CD4-positive, CD25-positive, alpha-beta regulatory T cell (primary cell): ENCODE measurements around the gene ZNF217. TPM values are rescaled to one million over a fixed set of nuclear protein-coding genes. Genes with fewer than 3 reads are reported as not detected.
A peak's percentile ranks its signal among the peaks of the same experiment; 100 is the strongest.
"Not testable (repeated sequence)": the region's sequence is repeated elsewhere in the genome, so short reads cannot be mapped to it uniquely, and the experiment has no call there.

ENCODE experiments used
- ATAC-seq, 2 donors: fragments of 150-1000 bp; cut with Tn5 transposase; one replicate each; pipeline ENCODE4 v1.10.0; 2021; ENCODE audit warnings: low read depth in 2 of 2, moderate number of reproducible peaks in 2 of 2, moderate library complexity in 1 of 2
- DNase-seq, 3 donors: peaks; one replicate each; pipeline versions ENCODE4 v3.0.0 to v3.0.0-alpha.2; 2012 to 2022; ENCODE audit warnings: mixed read lengths in 1 of 3
- H3K27ac ChIP-seq: one replicate; pipeline ENCODE4 v1.7.0; 2013; ENCODE audit warnings: mild to moderate bottlenecking, low read length; ENCODE audit not compliant: insufficient read depth, poor library complexity, severe bottlenecking
- H3K27me3 ChIP-seq: one replicate; pipeline ENCODE4 v1.7.0; 2013; ENCODE audit warnings: low read length; ENCODE audit not compliant: control insufficient read depth, insufficient read depth
- H3K36me3 ChIP-seq: one replicate; pipeline ENCODE4 v1.7.0; 2013; ENCODE audit warnings: mild to moderate bottlenecking, low read length, moderate library complexity; ENCODE audit not compliant: control insufficient read depth, insufficient read depth
- H3K4me1 ChIP-seq: 2 replicates; pipeline ENCODE4 v1.7.0; 2013; ENCODE audit warnings: mild to moderate bottlenecking, low read length; ENCODE audit not compliant: insufficient read depth, control insufficient read depth, poor library complexity, severe bottlenecking
- H3K4me3 ChIP-seq: one replicate; pipeline ENCODE4 v1.7.0; 2013; ENCODE audit warnings: low read depth, mild to moderate bottlenecking, low read length, moderate library complexity
- H3K9me3 ChIP-seq, 2 experiments: 1 replicate in 1 of 2; 2 replicates in 1 of 2; pipeline ENCODE4 v1.7.0; 2013; ENCODE audit warnings: low read length in 2 of 2, mild to moderate bottlenecking in 1 of 2, moderate library complexity in 1 of 2; ENCODE audit not compliant: control insufficient read depth in 2 of 2
- H3K27ac Mint-ChIP-seq, 3 donors: one replicate each; pipeline ENCODE4 v1.8.0; 2020 to 2022; ENCODE audit warnings: mild to moderate bottlenecking in 3 of 3, mixed read lengths in 3 of 3, moderate library complexity in 2 of 3
- H3K27me3 Mint-ChIP-seq: one replicate; pipeline ENCODE4 v1.8.0; 2022; ENCODE audit warnings: mild to moderate bottlenecking, mixed read lengths
- H3K36me3 Mint-ChIP-seq: one replicate; pipeline ENCODE4 v1.8.0; 2020; ENCODE audit warnings: mixed read lengths
- H3K4me1 Mint-ChIP-seq, 4 donors: one replicate each; pipeline ENCODE4 v1.8.0; 2020 to 2022; ENCODE audit warnings: mixed read lengths in 4 of 4, mild to moderate bottlenecking in 1 of 4
- H3K4me3 Mint-ChIP-seq, 4 donors: one replicate each; pipeline ENCODE4 v1.8.0; 2020 to 2022; ENCODE audit warnings: mild to moderate bottlenecking in 4 of 4, mixed read lengths in 4 of 4, moderate library complexity in 3 of 4
- H3K9me3 Mint-ChIP-seq, 7 donors: one replicate each; pipeline ENCODE4 v1.8.0; 2020 to 2022; ENCODE audit warnings: mixed read lengths in 7 of 7, mild to moderate bottlenecking in 3 of 7, moderate library complexity in 2 of 7
- polyA plus RNA-seq, 4 donors: library from polyadenylated mRNA; unstranded; fragments of 300-500 nt; fragmentation: Illumina TruSeq; gene quantifications; one replicate each; pipeline ENCODE4 v1.2.3, GENCODE V29; 2021
- total RNA-seq: library from RNA; stranded (reverse); gene quantifications from one replicate; pipeline ENCODE4 v1.2.3, GENCODE V29; 2022

The ZNF217 gene
- total and polyA plus RNA-seq, 5 donors from 2014 or later, result 15.6 to 70.9 (median 18.4) TPM

GRCh38 chr20:53562104-53562764 is 31.4 kb downstream of the ZNF217 start:
- H3K9me3 ChIP-seq, H3K9me3 Mint-ChIP-seq, DNase-seq, H3K36me3 Mint-ChIP-seq, H3K4me3 Mint-ChIP-seq, H3K27me3 ChIP-seq, H3K27ac ChIP-seq, H3K27me3 Mint-ChIP-seq, H3K4me1 Mint-ChIP-seq, H3K4me3 ChIP-seq, H3K4me1 ChIP-seq, H3K27ac Mint-ChIP-seq, ATAC-seq: not testable (repeated sequence)
- H3K36me3 ChIP-seq, result peaks cover 20% of the 10 kb centered on the region

- H3K4me1 ChIP-seq, result no peaks in the 10 kb centered on the region
- Mint-ChIP-seq H3K4me3 (no peak overlapping the region), H3K4me1 (peaks cover 0 to 5% (median 3%) of the 10 kb centered on the region in 4 donors), H3K9me3 (no peaks in the 10 kb centered on the region), H3K27ac (no peak overlapping the region), H3K36me3 (peaks cover 5% of the 10 kb centered on the region), H3K27me3 (no peaks in the 10 kb centered on the region)
- DNase-seq, result no peak
- no peaks in the 10 kb centered on the region for H3K9me3 ChIP-seq
- no peak overlapping the region for H3K4me3 ChIP-seq
- ATAC-seq, result no peak
- H3K36me3 ChIP-seq, result peaks cover 13% of the 10 kb centered on the region
- H3K27ac ChIP-seq, result no peak overlapping the region
- no peaks in the 10 kb centered on the region for H3K27me3 ChIP-seq
Observed at GRCh38 chr20:53561505-53561904, 32.1 kb downstream of the ZNF217 start.

- no peaks in the 10 kb centered on the region for H3K27me3 Mint-ChIP-seq
- ATAC-seq (no peak), DNase-seq (no peak)
- no peaks in the 10 kb centered on the region for H3K9me3 Mint-ChIP-seq
- H3K4me1 ChIP-seq, result no peaks in the 10 kb centered on the region
- peak overlapping the region in 1 of 3 donors; percentile 48 for H3K27ac Mint-ChIP-seq
- H3K4me3 ChIP-seq, result no peak overlapping the region
- no peaks in the 10 kb centered on the region for H3K27me3 ChIP-seq
- no peak overlapping the region for H3K4me3 Mint-ChIP-seq
- H3K36me3 ChIP-seq, result peaks cover under 1% of the 10 kb centered on the region
- no peak overlapping the region for H3K27ac ChIP-seq
- H3K36me3 Mint-ChIP-seq, result peaks cover 5% of the 10 kb centered on the region
- H3K4me1 Mint-ChIP-seq, result peaks cover 0 to 2% (median 0%) of the 10 kb centered on the region in 4 donors
- H3K9me3 ChIP-seq, result no peaks in the 10 kb centered on the region
Observed at GRCh38 chr20:53559816-53560215, 33.8 kb downstream of the ZNF217 start.

- no peaks in the 10 kb centered on the region for H3K9me3 Mint-ChIP-seq
- ATAC-seq (no peak), DNase-seq (no peak)
- Histone ChIP-seq H3K9me3 (no peaks in the 10 kb centered on the region), H3K4me1 (no peaks in the 10 kb centered on the region), H3K36me3 (no peaks in the 10 kb centered on the region), H3K27ac (no peak overlapping the region), H3K27me3 (no peaks in the 10 kb centered on the region), H3K4me3 (no peak overlapping the region)
- no peak overlapping the region for H3K27ac Mint-ChIP-seq
- H3K4me1 Mint-ChIP-seq, result peaks cover 0 to 2% (median 0%) of the 10 kb centered on the region in 4 donors
- no peaks in the 10 kb centered on the region for H3K27me3 Mint-ChIP-seq
- H3K36me3 Mint-ChIP-seq, result peaks cover 5% of the 10 kb centered on the region
- no peak overlapping the region for H3K4me3 Mint-ChIP-seq
Observed at GRCh38 chr20:53557130-53557529, 36.5 kb downstream of the ZNF217 start.

GRCh38 chr20:53556267-53556897 is 37.3 kb downstream of the ZNF217 start:
- Histone ChIP-seq H3K27ac (no peak overlapping the region), H3K4me1 (no peaks in the 10 kb centered on the region), H3K36me3 (no peaks in the 10 kb centered on the region), H3K4me3 (no peak overlapping the region), H3K27me3 (no peaks in the 10 kb centered on the region), H3K9me3 (no peaks in the 10 kb centered on the region)
- peak overlapping the region in 1 of 4 donors; percentile 64 for H3K4me3 Mint-ChIP-seq
- peaks cover 5% of the 10 kb centered on the region for H3K36me3 Mint-ChIP-seq
- DNase-seq (no peak), ATAC-seq (no peak)
- no peak overlapping the region for H3K27ac Mint-ChIP-seq
- peaks cover 0 to 2% (median 0%) of the 10 kb centered on the region in 4 donors for H3K4me1 Mint-ChIP-seq
- H3K9me3 Mint-ChIP-seq, result no peaks in the 10 kb centered on the region
- no peaks in the 10 kb centered on the region for H3K27me3 Mint-ChIP-seq

- Histone ChIP-seq H3K4me1 (no peaks in the 10 kb centered on the region), H3K36me3 (no peaks in the 10 kb centered on the region), H3K4me3 (no peak overlapping the region), H3K27ac (no peak overlapping the region), H3K9me3 (no peaks in the 10 kb centered on the region), H3K27me3 (no peaks in the 10 kb centered on the region)
- H3K27ac Mint-ChIP-seq, result no peak overlapping the region
- no peak overlapping the region for H3K4me3 Mint-ChIP-seq
- peaks cover 5% of the 10 kb centered on the region for H3K36me3 Mint-ChIP-seq
- peaks cover 0 to 2% (median 0%) of the 10 kb centered on the region in 4 donors for H3K4me1 Mint-ChIP-seq
- no peaks in the 10 kb centered on the region for H3K9me3 Mint-ChIP-seq
- ATAC-seq (no peak), DNase-seq (no peak)
- no peaks in the 10 kb centered on the region for H3K27me3 Mint-ChIP-seq
Observed at GRCh38 chr20:53555816-53556215, 37.8 kb downstream of the ZNF217 start.

GRCh38 chr20:53555081-53555480 is 38.6 kb downstream of the ZNF217 start:
- Histone ChIP-seq H3K36me3 (no peaks in the 10 kb centered on the region), H3K27ac (no peak overlapping the region), H3K4me3 (no peak overlapping the region), H3K4me1 (no peaks in the 10 kb centered on the region), H3K27me3 (no peaks in the 10 kb centered on the region), H3K9me3 (no peaks in the 10 kb centered on the region)
- ATAC-seq, result no peak
- no peak overlapping the region for H3K4me3 Mint-ChIP-seq
- peaks cover 5% of the 10 kb centered on the region for H3K36me3 Mint-ChIP-seq
- no peaks in the 10 kb centered on the region for H3K9me3 Mint-ChIP-seq
- DNase-seq, result no peak
- H3K27me3 Mint-ChIP-seq, result no peaks in the 10 kb centered on the region
- H3K4me1 Mint-ChIP-seq, result peaks cover 0 to 2% (median 0%) of the 10 kb centered on the region in 4 donors
- no peak overlapping the region for H3K27ac Mint-ChIP-seq

GRCh38 chr20:53552572-53552893 is 41.1 kb downstream of the ZNF217 start:
- peak overlapping the region in 1 of 4 donors; percentile 22 for H3K4me3 Mint-ChIP-seq
- not testable (repeated sequence) for H3K4me3 ChIP-seq, H3K4me1 Mint-ChIP-seq, ATAC-seq, H3K9me3 ChIP-seq, DNase-seq, H3K4me1 ChIP-seq, H3K9me3 Mint-ChIP-seq, H3K27me3 Mint-ChIP-seq, H3K27ac ChIP-seq, H3K36me3 Mint-ChIP-seq, H3K36me3 ChIP-seq, H3K27me3 ChIP-seq, H3K27ac Mint-ChIP-seq
